GM12878 (cell line): ENCODE results near the gene BARX2. TPM values are rescaled to one million over a fixed set of nuclear protein-coding genes. Genes with fewer than 3 reads are reported as not detected.

ENCODE experiments used
- ATAC-seq: fragments of 200-7000 bp; cut with Tn5 transposase; 3 replicates; pipeline ENCODE4 v1.9.1; 2020; ENCODE audit warnings: mild to moderate bottlenecking, moderate library complexity
- BruUV-seq: library from RNA; stranded (reverse); fragments of 400-500 nt; replicated peaks from 2 replicates; lab custom pipeline; 2021; lab: Mats Ljungman, UMichigan
- CTCF ChIA-PET: fragments of 300-600 bp; sonication (Branson Sonifier 250); formaldehyde crosslinking; extraction: SDS; loops from one replicate; lab custom pipeline; 2021; ENCODE audit warnings: inconsistent platforms; lab: Yijun Ruan, JAX
- POLR2A ChIA-PET: fragments of 350-600 bp; formaldehyde crosslinking; extraction: SDS; loops from one replicate; lab custom pipeline; 2021; ENCODE audit warnings: inconsistent platforms; lab: Charles Lee
- RAD21 ChIA-PET: fragments of 300-600 bp; sonication (Branson Sonifier 250); formaldehyde crosslinking; loops from one replicate; lab custom pipeline; 2023; ENCODE audit warnings: antibody characterized with exemption; ENCODE audit not compliant: unreplicated experiment; lab: Charles Lee
- SMC1A ChIA-PET: fragments of 300-600 bp; sonication (Branson Sonifier 250); formaldehyde crosslinking; loops from one replicate; lab custom pipeline; 2023; ENCODE audit not compliant: unreplicated experiment, uncharacterized antibody; lab: Charles Lee
- DNase-seq: peaks from one replicate; pipeline ENCODE4 v3.0.0-alpha.2; 2011; ENCODE audit warnings: low read depth, low spot score
- FAIRE-seq: peaks from 3 replicates; lab custom pipeline; 2011; peaks lifted over from hg19 to GRCh38; lab: Jason Lieb, UNC
- H2AFZ ChIP-seq: 2 replicates; pipeline ENCODE4 v1.6.0; 2011; ENCODE audit warnings: low read depth, low read length, control low read depth; ENCODE audit not compliant: control insufficient read depth
- H3K27ac ChIP-seq: 2 replicates; pipeline ENCODE4 v1.5.1; 2011; ENCODE audit warnings: control low read depth; ENCODE audit not compliant: control insufficient read depth, insufficient read depth
- H3K27me3 ChIP-seq, 2 experiments: replicated peaks in 1 of 2; 2 replicates each; pipeline versions ENCODE4 v1.6.0 to v1.6.1; 2011; ENCODE audit warnings: low read length in 1 of 2; ENCODE audit not compliant: control insufficient read depth in 2 of 2, insufficient read depth in 2 of 2
- H3K36me3 ChIP-seq, 2 experiments: 2 replicates each; pipeline ENCODE4 v1.5.1; 2011; ENCODE audit warnings: low read length in 1 of 2; ENCODE audit not compliant: control insufficient read depth in 2 of 2, insufficient read depth in 2 of 2
- H3K4me1 ChIP-seq: 2 replicates; pipeline ENCODE4 v1.6.1; 2011; ENCODE audit warnings: mild to moderate bottlenecking, low read length, moderate library complexity, mixed read lengths; ENCODE audit not compliant: control insufficient read depth, insufficient read depth
- H3K4me2 ChIP-seq: 2 replicates; pipeline ENCODE4 v1.6.0; 2011; ENCODE audit warnings: control low read depth; ENCODE audit not compliant: control insufficient read depth, insufficient read depth
- H3K4me3 ChIP-seq: fragments of 200-600 bp; sonication (generic); 2 replicates; pipeline ENCODE4 v1.5.1; 2016
- H3K79me2 ChIP-seq: 2 replicates; pipeline ENCODE4 v1.6.0; 2011; ENCODE audit warnings: low read length; ENCODE audit not compliant: control insufficient read depth, insufficient read depth
- H3K9ac ChIP-seq: 2 replicates; pipeline ENCODE4 v1.8.0; 2011; ENCODE audit warnings: low read length, control low read depth, mixed read lengths; ENCODE audit not compliant: control insufficient read depth, insufficient read depth
- H3K9me3 ChIP-seq: replicated peaks from 3 replicates; pipeline ENCODE4 v1.5.1; 2011; ENCODE audit warnings: mild to moderate bottlenecking, low read length; ENCODE audit not compliant: control insufficient read depth, insufficient read depth
- H4K20me1 ChIP-seq: 2 replicates; pipeline ENCODE4 v1.6.0; 2011; ENCODE audit not compliant: control insufficient read depth, insufficient read depth
- CHD1 ChIP-seq: IDR thresholded peaks from 2 replicates; pipeline ENCODE4 v1.6.1; 2012; ENCODE audit warnings: low read depth, low read length, improper control_type of control experiment
- MTA3 ChIP-seq: IDR thresholded peaks from 2 replicates; pipeline ENCODE4 v1.6.1; 2012; ENCODE audit warnings: low read length, inconsistent platforms, borderline replicate concordance
- YBX1 ChIP-seq: fragments of 450-650 bp; IDR thresholded peaks from 2 replicates; pipeline ENCODE4 v1.6.1; 2016; ENCODE audit warnings: antibody characterized with exemption
- WGBS: methylation state at CpG from one replicate; pipeline ENCODE4 v1.1.6; 2016; ENCODE audit warnings: low lambda C conversion rate; ENCODE audit not compliant: insufficient replicate concordance, insufficient coverage; ENCODE audit errors: missing lambda C conversion rate; 5-methylcytosine and 5-hydroxymethylcytosine counted together
- in situ Hi-C: fragments of 300-500 bp; cut with MboI; formaldehyde crosslinking; loops from 9 replicates; pipeline ENCODE4 v1.14.3; 2018; ENCODE audit warnings: mixed read lengths
- intact Hi-C: fragments of 100-400 bp; cut with micrococcal nuclease; formaldehyde crosslinking; loops from one replicate; pipeline ENCODE4 v1.14.2; 2022; ENCODE audit not compliant: unreplicated experiment
- polyA plus RNA-seq, 11 experiments: library from polyadenylated mRNA; depleted of rRNA in 4 of 11; unstranded in 6 of 11; stranded (reverse) in 5 of 11; fragments of >200 nt; fragmentation: Nextera tagmentation in 4 of 11; fragmentation: Illumina TruSeq in 1 of 11; extraction: Ambion mirVana in 4 of 11; extraction: Trizol in 1 of 11; gene quantifications; 1 replicate in 1 of 11; 2 replicates in 10 of 11; pipeline versions ENCODE4 v1.2.1 to v1.2.3, GENCODE V29; 2011 to 2016; ENCODE audit warnings: inconsistent platforms in 2 of 11, missing spikeins in 2 of 11, low read depth in 1 of 11
- total RNA-seq, 4 experiments: library from RNA; depleted of rRNA in 3 of 4; stranded (reverse); fragments of >200 nt in 3 of 4; fragmentation: Illumina TruSeq in 1 of 4; extraction: Trizol in 1 of 4; gene quantifications; 2 replicates each; pipeline versions ENCODE4 v1.2.1 to v1.2.3, GENCODE V29; 2013 to 2021
- TF ChIP-seq, protein P1 (sequence below): fragments of 450-650 bp; formaldehyde crosslinking; IDR thresholded peaks from 2 replicates; pipeline ENCODE4 v1.4.0; 2020; ENCODE audit warnings: mild to moderate bottlenecking, moderate library complexity
- TF ChIP-seq, protein P2 (sequence below): fragments of 450-650 bp; formaldehyde crosslinking; IDR thresholded peaks from 2 replicates; pipeline ENCODE4 v1.5.0; 2022; ENCODE audit warnings: mild to moderate bottlenecking, missing genetic modification characterization

Gene BARX2
- total and polyA plus RNA-seq, 10 of the 15 experiments (the other 5 are each of a cell fraction or from before 2014, with no cell fraction given), result 0.07 to 0.84 TPM; not detected in 8

DNA sequence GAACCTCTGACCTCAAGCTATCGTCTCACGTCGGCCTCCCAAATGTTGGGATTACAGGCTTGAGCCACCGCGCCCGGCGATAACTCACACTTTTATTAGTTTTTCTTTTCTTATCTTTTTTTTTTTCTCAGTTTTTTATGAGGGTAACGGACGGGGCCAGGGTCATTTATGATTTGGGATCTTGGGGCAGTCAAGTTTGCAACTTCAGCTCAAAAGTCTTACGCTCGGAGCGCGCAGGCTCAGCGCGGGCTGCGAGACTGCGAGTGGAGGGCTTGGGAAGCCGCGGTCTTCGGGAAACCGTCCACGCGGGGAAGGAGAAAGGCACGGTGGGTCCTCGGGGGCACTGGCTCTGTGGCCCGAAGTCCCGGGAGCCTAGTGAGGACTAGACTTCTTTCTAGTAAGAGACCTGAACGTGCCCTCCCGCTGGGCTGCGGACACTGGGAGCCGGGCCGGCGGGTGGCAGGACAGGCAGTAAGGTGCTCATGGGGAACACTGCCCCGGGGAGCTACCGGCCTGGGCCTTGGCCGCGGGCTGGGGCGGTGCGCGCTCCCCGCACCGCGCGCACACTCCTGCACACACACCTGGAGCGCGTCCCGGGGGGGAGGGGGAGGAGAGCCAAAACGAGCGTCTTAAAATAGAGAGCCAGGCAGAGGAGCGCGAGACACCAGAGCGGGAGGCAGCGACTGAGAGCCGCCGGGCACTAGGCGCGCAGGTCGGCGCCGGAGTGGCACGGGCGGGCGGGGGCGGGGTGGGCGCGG, 476 bp upstream of the BARX2 start (continued):
- TF ChIP-seq, protein P1, sequence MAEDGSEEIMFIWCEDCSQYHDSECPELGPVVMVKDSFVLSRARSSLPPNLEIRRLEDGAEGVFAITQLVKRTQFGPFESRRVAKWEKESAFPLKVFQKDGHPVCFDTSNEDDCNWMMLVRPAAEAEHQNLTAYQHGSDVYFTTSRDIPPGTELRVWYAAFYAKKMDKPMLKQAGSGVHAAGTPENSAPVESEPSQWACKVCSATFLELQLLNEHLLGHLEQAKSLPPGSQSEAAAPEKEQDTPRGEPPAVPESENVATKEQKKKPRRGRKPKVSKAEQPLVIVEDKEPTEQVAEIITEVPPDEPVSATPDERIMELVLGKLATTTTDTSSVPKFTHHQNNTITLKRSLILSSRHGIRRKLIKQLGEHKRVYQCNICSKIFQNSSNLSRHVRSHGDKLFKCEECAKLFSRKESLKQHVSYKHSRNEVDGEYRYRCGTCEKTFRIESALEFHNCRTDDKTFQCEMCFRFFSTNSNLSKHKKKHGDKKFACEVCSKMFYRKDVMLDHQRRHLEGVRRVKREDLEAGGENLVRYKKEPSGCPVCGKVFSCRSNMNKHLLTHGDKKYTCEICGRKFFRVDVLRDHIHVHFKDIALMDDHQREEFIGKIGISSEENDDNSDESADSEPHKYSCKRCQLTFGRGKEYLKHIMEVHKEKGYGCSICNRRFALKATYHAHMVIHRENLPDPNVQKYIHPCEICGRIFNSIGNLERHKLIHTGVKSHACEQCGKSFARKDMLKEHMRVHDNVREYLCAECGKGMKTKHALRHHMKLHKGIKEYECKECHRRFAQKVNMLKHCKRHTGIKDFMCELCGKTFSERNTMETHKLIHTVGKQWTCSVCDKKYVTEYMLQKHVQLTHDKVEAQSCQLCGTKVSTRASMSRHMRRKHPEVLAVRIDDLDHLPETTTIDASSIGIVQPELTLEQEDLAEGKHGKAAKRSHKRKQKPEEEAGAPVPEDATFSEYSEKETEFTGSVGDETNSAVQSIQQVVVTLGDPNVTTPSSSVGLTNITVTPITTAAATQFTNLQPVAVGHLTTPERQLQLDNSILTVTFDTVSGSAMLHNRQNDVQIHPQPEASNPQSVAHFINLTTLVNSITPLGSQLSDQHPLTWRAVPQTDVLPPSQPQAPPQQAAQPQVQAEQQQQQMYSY (CRISPR knock-in tag), result no peak
- TF ChIP-seq CHD1, result no peak
- no peak for TF ChIP-seq YBX1

DNA sequence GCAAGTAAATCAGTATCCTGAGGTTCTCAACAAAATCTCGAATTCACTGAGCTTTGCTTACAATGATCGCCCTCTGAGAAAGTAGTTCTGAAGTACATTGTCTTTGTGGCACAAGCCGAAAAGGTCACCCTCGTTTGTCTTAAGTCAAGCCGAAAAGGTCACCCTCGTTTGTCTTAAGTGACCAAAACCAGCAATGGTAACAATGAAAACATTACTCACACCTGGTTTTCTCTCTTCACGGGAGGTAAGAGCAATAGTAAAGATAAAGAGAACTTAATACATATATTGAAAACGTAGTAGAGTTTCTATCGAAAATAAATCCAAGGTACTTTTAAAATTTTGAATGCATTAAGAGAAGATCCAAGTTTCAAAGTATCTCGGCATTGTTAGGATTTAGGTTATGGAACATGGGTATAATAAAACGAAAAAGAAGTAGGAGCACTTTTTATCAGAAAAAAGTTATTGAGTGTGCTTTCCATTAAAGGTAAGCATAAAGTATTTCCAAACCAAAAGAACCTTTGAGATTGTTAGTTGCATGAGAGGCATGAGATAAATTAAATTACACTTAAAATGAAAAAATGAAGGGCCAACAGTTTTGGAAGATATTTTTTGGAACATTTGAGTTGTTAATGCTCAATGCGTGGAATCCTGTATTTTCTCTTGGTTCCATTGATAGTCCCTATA, 1.2 kb downstream of the BARX2 start:
- ChIA-PET POLR2A (no interaction called here), SMC1A (no interaction called here), RAD21 (no interaction called here), CTCF (interaction anchor here (1.5 to 2.4 kb wide), 2 partner anchors 12 to 371 kb away, joined by 5 to 7 read pairs; no protein-coding TSS in a partner anchor)
- H3K4me2 ChIP-seq, result no peak overlapping the region
- H3K27me3 ChIP-seq, result peaks cover 9 to 22% of the 10 kb centered on the region in 2 experiments
- FAIRE-seq (no peak), DNase-seq (no peak), ATAC-seq (no peak)
- no peak overlapping the region for H2AFZ ChIP-seq
- H3K79me2 ChIP-seq, result no peaks in the 10 kb centered on the region
- H4K20me1 ChIP-seq, result no peaks in the 10 kb centered on the region
- H3K36me3 ChIP-seq, result no peaks in the 10 kb centered on the region
- H3K9me3 ChIP-seq, result no peaks in the 10 kb centered on the region
- no peak for TF ChIP-seq MTA3
- TF ChIP-seq, protein P2, sequence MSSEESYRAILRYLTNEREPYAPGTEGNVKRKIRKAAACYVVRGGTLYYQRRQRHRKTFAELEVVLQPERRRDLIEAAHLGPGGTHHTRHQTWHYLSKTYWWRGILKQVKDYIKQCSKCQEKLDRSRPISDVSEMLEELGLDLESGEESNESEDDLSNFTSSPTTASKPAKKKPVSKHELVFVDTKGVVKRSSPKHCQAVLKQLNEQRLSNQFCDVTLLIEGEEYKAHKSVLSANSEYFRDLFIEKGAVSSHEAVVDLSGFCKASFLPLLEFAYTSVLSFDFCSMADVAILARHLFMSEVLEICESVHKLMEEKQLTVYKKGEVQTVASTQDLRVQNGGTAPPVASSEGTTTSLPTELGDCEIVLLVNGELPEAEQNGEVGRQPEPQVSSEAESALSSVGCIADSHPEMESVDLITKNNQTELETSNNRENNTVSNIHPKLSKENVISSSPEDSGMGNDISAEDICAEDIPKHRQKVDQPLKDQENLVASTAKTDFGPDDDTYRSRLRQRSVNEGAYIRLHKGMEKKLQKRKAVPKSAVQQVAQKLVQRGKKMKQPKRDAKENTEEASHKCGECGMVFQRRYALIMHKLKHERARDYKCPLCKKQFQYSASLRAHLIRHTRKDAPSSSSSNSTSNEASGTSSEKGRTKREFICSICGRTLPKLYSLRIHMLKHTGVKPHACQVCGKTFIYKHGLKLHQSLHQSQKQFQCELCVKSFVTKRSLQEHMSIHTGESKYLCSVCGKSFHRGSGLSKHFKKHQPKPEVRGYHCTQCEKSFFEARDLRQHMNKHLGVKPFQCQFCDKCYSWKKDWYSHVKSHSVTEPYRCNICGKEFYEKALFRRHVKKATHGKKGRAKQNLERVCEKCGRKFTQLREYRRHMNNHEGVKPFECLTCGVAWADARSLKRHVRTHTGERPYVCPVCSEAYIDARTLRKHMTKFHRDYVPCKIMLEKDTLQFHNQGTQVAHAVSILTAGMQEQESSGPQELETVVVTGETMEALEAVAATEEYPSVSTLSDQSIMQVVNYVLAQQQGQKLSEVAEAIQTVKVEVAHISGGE (CRISPR knock-in tag), result no peak
- BruUV-seq, result no TSS peak
- in situ Hi-C loops, result no loop called here
- H3K27ac ChIP-seq, result no peak overlapping the region
- 29% methylated on average over 12 of the region's 12 CpGs for WGBS
- H3K9ac ChIP-seq, result no peak overlapping the region
- H3K4me1 ChIP-seq, result no peaks in the 10 kb centered on the region
- no peak overlapping the region for H3K4me3 ChIP-seq
- intact Hi-C loops, result loop anchor here (5.0 kb wide), 1 partner anchor 321 kb away; no protein-coding TSS in a partner anchor
